ENCODE results near the gene ANTXR1. TPM values are rescaled to one million over a fixed set of nuclear protein-coding genes. Genes with fewer than 3 reads are reported as not detected.

The ANTXR1 gene
- total and polyA plus RNA-seq, 5 donors: 13.8 to 49.4 (median 36.7) TPM

DNA sequence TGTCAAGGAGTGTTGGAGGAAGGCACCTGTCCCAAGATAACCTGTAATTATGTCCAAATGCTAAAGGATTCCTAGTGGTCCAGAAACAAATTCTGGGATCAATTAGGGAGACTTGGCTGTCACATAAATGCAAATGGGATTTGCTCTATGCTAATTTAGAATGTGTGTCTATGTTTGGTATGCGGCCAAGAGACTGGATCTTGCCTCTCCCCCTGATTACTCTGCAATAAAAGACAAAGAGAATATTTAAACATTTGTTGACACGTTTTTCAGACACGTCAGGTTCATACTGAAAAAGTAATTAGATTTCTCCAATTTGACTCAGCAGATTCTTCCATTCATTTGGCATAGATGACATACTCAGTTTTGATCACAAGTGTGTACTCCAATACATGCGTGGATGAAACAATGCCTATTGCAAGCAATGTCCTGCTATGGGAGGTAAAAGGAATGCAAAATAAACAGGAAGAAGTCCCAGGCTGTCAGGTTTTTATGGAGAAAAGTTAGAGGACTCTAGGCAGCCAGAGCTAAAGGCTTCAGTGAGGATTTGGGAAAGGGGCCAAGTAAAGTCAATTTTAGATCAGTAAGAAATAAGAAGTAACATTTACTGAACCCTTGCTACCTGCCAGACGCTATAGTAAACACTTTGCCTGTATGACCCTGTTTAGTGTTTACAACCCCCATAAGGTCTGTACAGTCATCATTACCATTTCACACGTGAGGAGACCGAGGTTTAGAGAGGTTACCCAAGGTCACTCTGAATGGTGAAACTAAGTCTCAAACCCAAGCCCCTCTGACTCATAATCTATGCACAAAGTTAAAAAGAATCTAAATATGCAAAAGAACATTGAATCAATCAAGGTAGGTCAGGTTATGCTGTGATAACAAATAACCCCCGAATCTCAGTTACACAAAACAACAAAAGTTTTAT lies 7.8 kb downstream of the ANTXR1 start:
- Histone ChIP-seq H3K4me1 (ENCODE audit: control insufficient read depth, insufficient read depth, low read length) (peaks cover 6% of the 10 kb centered on the region), H3K9me3 (ENCODE audit: control insufficient read depth, low read length) (no peaks in the 10 kb centered on the region), H3K4me3 (ENCODE audit: low read length) (no peak overlapping the region), H3K27me3 (ENCODE audit: control insufficient read depth, insufficient read depth) (no peaks in the 10 kb centered on the region), H3K27ac (ENCODE audit: low read length) (no peak overlapping the region)
- 64% methylated on average over 8 of the region's 8 CpGs for WGBS
- ATAC-seq (no peak), DNase-seq (no peak)
- intact Hi-C loops (cut with DNase I): no loop called here

DNA sequence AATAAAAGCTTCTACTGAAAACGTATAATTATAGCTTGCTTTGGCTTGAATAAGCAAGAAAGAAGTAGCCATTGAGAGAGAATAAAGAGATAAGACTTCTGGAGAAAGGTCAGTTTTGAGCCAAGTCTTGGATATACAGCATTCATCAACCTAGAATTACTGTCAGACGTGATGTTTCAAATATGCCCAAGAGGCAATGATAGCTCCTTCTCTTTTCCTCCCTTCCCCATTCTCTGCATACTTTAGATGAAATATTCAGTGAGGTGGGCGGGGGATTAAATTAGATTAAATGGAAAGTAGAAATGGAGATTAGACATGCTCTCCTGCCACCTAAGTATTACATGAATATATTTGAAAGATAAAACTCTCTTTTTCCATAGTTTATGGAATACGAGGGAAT lies 8.7 kb downstream of the ANTXR1 start:
- no peak overlapping the region for H3K4me3 ChIP-seq (ENCODE audit: low read length)
- DNase-seq (no peak), ATAC-seq (no peak)
- no peaks in the 10 kb centered on the region for H3K27me3 ChIP-seq (ENCODE audit: control insufficient read depth, insufficient read depth)
- 72% methylated on average over 4 of the region's 4 CpGs for WGBS
- H3K27ac ChIP-seq (ENCODE audit: low read length): no peak overlapping the region
- H3K9me3 ChIP-seq (ENCODE audit: control insufficient read depth, low read length): no peaks in the 10 kb centered on the region
- H3K4me1 ChIP-seq (ENCODE audit: control insufficient read depth, insufficient read depth, low read length): peaks cover 6% of the 10 kb centered on the region
- intact Hi-C loops (cut with DNase I): no loop called here

DNA sequence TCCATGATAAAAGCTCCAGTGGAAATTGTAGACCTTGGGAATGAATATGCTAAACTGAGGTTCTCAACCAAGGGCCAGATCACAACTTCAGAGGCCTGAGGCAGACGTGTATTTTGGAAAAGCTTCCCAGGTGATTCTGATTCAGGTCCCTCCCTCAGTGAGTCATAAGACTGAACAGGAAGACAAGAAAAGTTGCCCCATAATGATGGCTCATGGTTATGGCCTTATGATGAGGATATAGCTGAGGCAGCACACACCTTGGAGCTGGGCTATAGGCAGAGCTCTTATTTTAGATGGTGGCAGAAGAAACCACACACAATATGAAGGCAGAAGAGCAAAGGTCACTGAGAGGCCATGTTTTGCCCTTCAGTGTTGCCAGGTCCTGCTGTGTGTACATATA lies 9.6 kb downstream of the ANTXR1 start:
- no peaks in the 10 kb centered on the region for H3K9me3 ChIP-seq (ENCODE audit: control insufficient read depth, low read length)
- DNase-seq: no peak
- H3K27me3 ChIP-seq (ENCODE audit: control insufficient read depth, insufficient read depth): no peaks in the 10 kb centered on the region
- no peak for ATAC-seq
- WGBS: 81% methylated on average over 1 of the region's 1 CpG
- intact Hi-C loops (cut with DNase I): no loop called here
- no peak overlapping the region for H3K4me3 ChIP-seq (ENCODE audit: low read length)
- H3K27ac ChIP-seq (ENCODE audit: low read length): no peak overlapping the region
- H3K4me1 ChIP-seq (ENCODE audit: control insufficient read depth, insufficient read depth, low read length): peaks cover 6% of the 10 kb centered on the region

DNA sequence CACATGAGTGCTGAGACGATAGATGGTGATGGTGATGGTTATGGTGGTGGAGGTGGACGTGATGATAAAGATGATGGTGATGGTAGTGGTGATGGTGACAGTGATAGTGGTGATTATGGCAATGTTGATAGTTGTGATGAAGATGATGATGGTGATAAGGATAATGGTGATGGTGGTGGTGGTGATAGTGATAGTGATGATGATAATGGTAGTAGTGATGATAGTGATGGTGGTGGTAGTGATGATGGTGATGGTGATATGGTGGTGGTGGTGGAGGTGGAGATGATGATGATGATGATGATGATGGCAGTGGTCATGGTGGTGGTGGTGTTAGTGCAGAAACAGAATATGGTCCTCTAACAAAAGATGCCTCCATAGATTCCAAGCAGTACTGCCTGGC lies 10.3 kb downstream of the ANTXR1 start:
- no peak overlapping the region for H3K27ac ChIP-seq (ENCODE audit: low read length)
- no peak overlapping the region for H3K4me3 ChIP-seq (ENCODE audit: low read length)
- H3K9me3 ChIP-seq (ENCODE audit: control insufficient read depth, low read length): no peaks in the 10 kb centered on the region
- H3K4me1 ChIP-seq (ENCODE audit: control insufficient read depth, insufficient read depth, low read length): peaks cover 2% of the 10 kb centered on the region
- H3K27me3 ChIP-seq (ENCODE audit: control insufficient read depth, insufficient read depth): no peaks in the 10 kb centered on the region
- intact Hi-C loops (cut with DNase I): no loop called here
- WGBS: 93% methylated on average over 2 of the region's 2 CpGs
- DNase-seq (no peak), ATAC-seq (no peak)

DNA sequence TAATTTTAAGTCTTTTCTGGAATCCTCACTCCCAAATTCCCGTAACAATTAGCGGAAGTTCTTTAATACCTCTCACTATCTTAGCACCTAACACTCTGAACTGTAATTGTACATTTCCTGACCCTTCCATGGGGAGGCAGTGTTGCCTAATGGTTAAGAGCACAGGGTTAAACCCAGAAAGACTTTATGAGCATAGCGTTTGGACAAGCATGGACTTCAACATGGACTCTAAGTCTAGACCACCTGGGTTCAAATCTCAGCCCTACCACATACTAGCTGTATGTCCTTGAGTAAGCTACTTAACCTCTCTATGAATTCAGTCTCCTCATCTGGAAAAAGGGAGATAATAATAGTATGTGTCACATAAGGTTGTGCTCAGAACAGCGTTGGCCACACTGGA lies 13.0 kb downstream of the ANTXR1 start:
- no peaks in the 10 kb centered on the region for H3K9me3 ChIP-seq (ENCODE audit: control insufficient read depth, low read length)
- H3K27ac ChIP-seq (ENCODE audit: low read length): no peak overlapping the region
- ATAC-seq (peak; percentile 55 to 84), DNase-seq (no peak)
- H3K27me3 ChIP-seq (ENCODE audit: control insufficient read depth, insufficient read depth): no peaks in the 10 kb centered on the region
- 62% methylated on average over 4 of the region's 4 CpGs for whole genome bisulfite sequencing
- intact Hi-C loops (cut with DNase I): loop anchor here in 2 of 4 donors (5.0 kb wide), 1 partner anchor 281 kb away; no protein-coding TSS in a partner anchor
- no peak overlapping the region for H3K4me3 ChIP-seq (ENCODE audit: low read length)
- H3K4me1 ChIP-seq (ENCODE audit: control insufficient read depth, insufficient read depth, low read length): peaks cover 2% of the 10 kb centered on the region

DNA sequence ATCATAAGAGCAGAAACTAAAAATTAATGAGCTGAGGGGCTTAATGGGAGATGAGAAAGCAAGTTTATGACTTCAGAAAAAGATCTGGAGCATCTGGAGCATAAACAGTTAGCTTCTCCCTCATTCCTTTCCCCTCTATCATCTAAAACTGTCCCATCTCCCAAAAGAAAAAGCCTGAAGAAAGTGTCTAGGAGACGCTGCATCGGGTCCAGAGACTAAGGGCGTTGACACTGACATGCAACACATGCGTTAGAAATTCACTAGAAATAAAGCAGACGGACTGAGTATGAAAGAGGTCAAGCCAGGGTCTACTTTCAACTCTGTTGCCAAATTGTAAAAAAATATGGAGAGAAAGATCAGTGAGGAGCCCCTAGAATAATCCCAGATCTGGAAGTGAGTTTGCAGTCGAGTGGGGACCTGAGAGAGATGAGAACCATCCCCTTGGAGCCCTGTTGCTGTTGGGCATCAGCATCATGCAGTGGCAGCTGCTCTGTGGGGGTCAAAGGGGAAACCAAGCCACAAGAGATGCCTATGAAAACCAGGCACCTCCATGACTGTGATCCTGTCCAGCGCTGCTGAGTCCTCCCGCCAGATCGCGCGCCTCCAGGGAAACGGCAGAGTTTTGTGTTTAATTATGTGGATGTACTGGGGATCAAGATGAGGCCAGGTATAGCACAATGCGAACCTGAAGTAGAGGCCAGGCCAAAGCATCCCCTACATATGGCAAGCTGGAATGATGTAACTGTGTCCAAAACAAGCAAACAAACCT lies 13.9 kb downstream of the ANTXR1 start:
- intact Hi-C loops (cut with DNase I): loop anchor here in 2 of 4 donors (5.0 kb wide), 1 partner anchor 280 kb away; no protein-coding TSS in a partner anchor
- 83% methylated on average over 13 of the region's 13 CpGs for WGBS
- DNase-seq: no peak
- no peak for ATAC-seq
- no peaks in the 10 kb centered on the region for H3K9me3 ChIP-seq (ENCODE audit: control insufficient read depth, low read length)
- H3K4me3 ChIP-seq (ENCODE audit: low read length): no peak overlapping the region
- peaks cover 2% of the 10 kb centered on the region for H3K4me1 ChIP-seq (ENCODE audit: control insufficient read depth, insufficient read depth, low read length)
- H3K27ac ChIP-seq (ENCODE audit: low read length): no peak overlapping the region
- H3K27me3 ChIP-seq (ENCODE audit: control insufficient read depth, insufficient read depth): no peaks in the 10 kb centered on the region

DNA sequence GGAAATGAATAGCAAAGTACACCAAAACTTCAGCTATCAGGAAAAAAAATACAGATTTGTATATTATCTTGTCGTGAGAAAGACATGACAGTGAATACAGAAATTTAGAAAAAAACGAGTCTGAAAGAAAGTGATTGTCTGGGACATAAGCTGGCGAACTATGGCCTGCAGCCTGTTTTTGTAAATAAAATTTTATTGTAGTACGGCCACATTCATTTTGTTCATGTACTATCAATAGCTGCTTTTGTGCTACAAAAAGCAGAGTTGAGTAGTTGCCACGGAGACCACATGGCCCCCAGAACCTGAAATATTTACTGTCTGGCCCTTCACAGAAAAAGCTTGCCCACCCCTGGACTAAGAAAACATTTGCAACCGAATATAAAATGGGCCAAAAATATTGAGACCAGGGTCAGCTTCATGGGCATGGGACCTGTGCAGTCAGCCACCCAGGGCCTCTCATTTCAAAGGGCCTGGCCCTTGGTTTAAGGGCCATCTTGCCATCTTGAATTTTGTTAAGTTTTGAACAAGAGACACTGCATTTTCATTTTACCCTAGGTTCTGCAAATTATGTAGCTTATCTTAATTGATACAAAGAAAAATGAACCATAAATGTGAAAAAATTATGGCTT lies 17.9 kb downstream of the ANTXR1 start:
- Histone ChIP-seq H3K9me3 (ENCODE audit: control insufficient read depth, low read length) (no peaks in the 10 kb centered on the region), H3K4me3 (ENCODE audit: low read length) (no peak overlapping the region), H3K4me1 (ENCODE audit: control insufficient read depth, insufficient read depth, low read length) (peaks cover 3% of the 10 kb centered on the region), H3K27ac (ENCODE audit: low read length) (no peak overlapping the region), H3K27me3 (ENCODE audit: control insufficient read depth, insufficient read depth) (no peaks in the 10 kb centered on the region)
- ATAC-seq: no peak
- 71% methylated on average over 6 of the region's 6 CpGs for WGBS
- DNase-seq: no peak
- intact Hi-C loops (cut with DNase I): loop anchor here in 1 of 4 donors (5.0 kb wide), 1 partner anchor 276 kb away; no protein-coding TSS in a partner anchor

DNA sequence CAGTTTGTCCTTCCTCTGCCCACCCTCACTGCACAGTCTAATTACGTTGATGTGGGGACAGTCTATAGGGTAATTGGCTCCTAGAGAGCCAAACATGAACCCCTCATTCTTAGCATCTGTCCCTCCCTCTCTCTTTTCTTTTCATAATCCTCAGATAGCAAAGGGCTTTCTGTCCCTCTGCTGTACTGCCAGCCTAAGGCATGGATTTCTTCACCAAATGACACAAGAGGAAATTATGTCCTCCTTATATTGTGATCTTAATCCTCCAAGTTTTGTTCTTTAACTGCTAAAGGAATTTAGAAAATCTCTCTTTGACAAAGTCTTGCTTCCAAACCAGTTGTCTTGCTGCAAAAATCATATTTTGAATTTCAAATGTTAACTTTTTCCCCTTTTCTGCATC lies 18.5 kb downstream of the ANTXR1 start:
- Histone ChIP-seq H3K27ac (ENCODE audit: low read length) (peak overlapping the region; percentile 27), H3K27me3 (ENCODE audit: control insufficient read depth, insufficient read depth) (no peaks in the 10 kb centered on the region), H3K4me3 (ENCODE audit: low read length) (no peak overlapping the region), H3K4me1 (ENCODE audit: control insufficient read depth, insufficient read depth, low read length) (peaks cover 3% of the 10 kb centered on the region), H3K9me3 (ENCODE audit: control insufficient read depth, low read length) (no peaks in the 10 kb centered on the region)
- intact Hi-C loops (cut with DNase I): loop anchor here in 1 of 4 donors (5.0 kb wide), 1 partner anchor 276 kb away; no protein-coding TSS in a partner anchor
- no peak for ATAC-seq
- DNase-seq: no peak
- 78% methylated on average over 1 of the region's 1 CpG for WGBS

DNA sequence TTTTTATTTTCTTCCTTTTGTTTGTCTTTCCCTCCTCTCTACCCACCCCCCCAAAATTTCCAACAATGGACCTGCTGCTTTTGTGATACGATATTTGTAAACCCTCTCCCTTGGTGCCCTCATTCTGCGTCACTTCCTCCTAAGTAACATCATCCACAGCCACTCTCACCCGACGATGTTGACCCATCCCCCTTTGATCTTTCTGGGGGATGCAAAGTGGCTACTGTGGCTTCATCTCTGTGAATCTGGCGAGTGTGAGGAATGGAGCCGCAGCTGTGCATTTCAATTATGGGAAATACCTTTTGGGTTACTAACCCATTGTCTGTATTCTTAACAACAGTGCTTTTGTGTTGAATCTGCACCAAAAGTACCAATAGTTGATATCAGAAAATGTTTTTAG lies 19.4 kb downstream of the ANTXR1 start:
- H3K27me3 ChIP-seq (ENCODE audit: control insufficient read depth, insufficient read depth): no peaks in the 10 kb centered on the region
- no peaks in the 10 kb centered on the region for H3K9me3 ChIP-seq (ENCODE audit: control insufficient read depth, low read length)
- no peak overlapping the region for H3K4me3 ChIP-seq (ENCODE audit: low read length)
- H3K4me1 ChIP-seq (ENCODE audit: control insufficient read depth, insufficient read depth, low read length): peaks cover 3% of the 10 kb centered on the region
- ATAC-seq (no peak), DNase-seq (no peak)
- intact Hi-C loops (cut with DNase I): loop anchor here in 1 of 4 donors (5.0 kb wide), 1 partner anchor 275 kb away; no protein-coding TSS in a partner anchor
- WGBS: 66% methylated on average over 6 of the region's 6 CpGs
- H3K27ac ChIP-seq (ENCODE audit: low read length): peak overlapping the region; percentile 34

DNA sequence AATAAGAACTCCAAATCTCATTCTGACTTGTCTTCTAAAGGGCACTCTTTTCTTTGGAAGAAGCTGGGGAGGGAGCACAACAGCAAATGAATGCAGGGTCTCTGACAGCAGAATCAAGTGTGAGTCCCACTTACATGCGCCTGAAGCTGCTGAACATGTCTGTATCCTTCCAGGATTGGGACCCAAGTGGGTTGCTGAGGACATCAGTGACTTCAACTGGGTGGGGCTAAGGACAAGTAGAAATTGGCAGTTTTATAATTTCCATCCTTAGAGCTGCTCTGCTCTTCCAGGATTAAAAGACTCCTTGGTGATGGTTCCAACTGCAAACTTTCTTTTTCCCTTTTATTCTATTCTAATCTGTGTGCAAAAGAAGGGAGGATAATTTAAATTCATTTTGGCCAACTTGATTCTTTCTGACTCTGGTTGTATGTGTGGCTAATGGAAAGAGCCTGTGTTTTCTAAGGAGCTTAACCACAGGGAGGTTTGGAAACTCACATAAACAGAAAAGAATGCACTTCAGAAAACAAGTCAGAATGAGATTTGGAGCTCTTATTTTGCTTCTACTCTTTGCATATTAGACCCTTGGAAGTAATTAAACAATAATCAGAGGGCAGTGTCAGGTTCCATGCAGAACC lies 20.6 kb downstream of the ANTXR1 start:
- Histone ChIP-seq H3K4me1 (ENCODE audit: control insufficient read depth, insufficient read depth, low read length) (peaks cover 3% of the 10 kb centered on the region), H3K4me3 (ENCODE audit: low read length) (no peak overlapping the region), H3K27me3 (ENCODE audit: control insufficient read depth, insufficient read depth) (no peaks in the 10 kb centered on the region), H3K27ac (ENCODE audit: low read length) (no peak overlapping the region), H3K9me3 (ENCODE audit: control insufficient read depth, low read length) (no peaks in the 10 kb centered on the region)
- ATAC-seq: peak; percentile 51 to 82
- no peak for DNase-seq
- WGBS: 60% methylated on average over 1 of the region's 1 CpG
- intact Hi-C loops (cut with DNase I): loop anchor here in 1 of 4 donors (5.0 kb wide), 1 partner anchor 274 kb away; no protein-coding TSS in a partner anchor
